Osteocyte (in vitro differentiated cells): ENCODE data around the gene PDCD11. TPM values are rescaled to one million over a fixed set of nuclear protein-coding genes. Genes with fewer than 3 reads are reported as not detected.
"Not testable (repeated sequence)": the region's sequence is repeated elsewhere in the genome, so short reads cannot be mapped to it uniquely, and the experiment has no call there.

Experiments
- DNase-seq: peaks from one replicate; pipeline ENCODE4 v3.0.0; 2021; ENCODE audit warnings: mixed read lengths; ENCODE audit not compliant: unreplicated experiment; ENCODE audit errors: extremely low spot score
- H3K27ac Mint-ChIP-seq: one replicate; pipeline ENCODE4 v1.8.0; 2021; ENCODE audit warnings: mild to moderate bottlenecking, mixed read lengths; ENCODE audit not compliant: unreplicated experiment
- H3K27me3 Mint-ChIP-seq: one replicate; pipeline ENCODE4 v1.8.0; 2021; ENCODE audit warnings: mixed read lengths; ENCODE audit not compliant: unreplicated experiment
- H3K36me3 Mint-ChIP-seq: one replicate; pipeline ENCODE4 v1.8.0; 2021; ENCODE audit warnings: mixed read lengths; ENCODE audit not compliant: unreplicated experiment
- H3K4me1 Mint-ChIP-seq: one replicate; pipeline ENCODE4 v1.8.0; 2021; ENCODE audit warnings: mixed read lengths; ENCODE audit not compliant: unreplicated experiment
- H3K4me3 Mint-ChIP-seq: one replicate; pipeline ENCODE4 v1.8.0; 2021; ENCODE audit warnings: mild to moderate bottlenecking, moderate library complexity, mixed read lengths; ENCODE audit not compliant: unreplicated experiment
- H3K9me3 Mint-ChIP-seq: one replicate; pipeline ENCODE4 v1.8.0; 2021; ENCODE audit warnings: mixed read lengths; ENCODE audit not compliant: unreplicated experiment
- CTCF ChIP-seq: fragments of 200-600 bp; sonication (generic); IDR thresholded peaks from 2 replicates; pipeline ENCODE4 v1.5.0; 2021; ENCODE audit warnings: antibody characterized with exemption, mild to moderate bottlenecking, moderate library complexity
- total RNA-seq: library from RNA; stranded (reverse); gene quantifications from 2 replicates; pipeline ENCODE4 v1.2.1, GENCODE V29; 2021

Gene PDCD11
- total RNA-seq, 1 donor from 2014 or later, result 32.6 TPM

DNA sequence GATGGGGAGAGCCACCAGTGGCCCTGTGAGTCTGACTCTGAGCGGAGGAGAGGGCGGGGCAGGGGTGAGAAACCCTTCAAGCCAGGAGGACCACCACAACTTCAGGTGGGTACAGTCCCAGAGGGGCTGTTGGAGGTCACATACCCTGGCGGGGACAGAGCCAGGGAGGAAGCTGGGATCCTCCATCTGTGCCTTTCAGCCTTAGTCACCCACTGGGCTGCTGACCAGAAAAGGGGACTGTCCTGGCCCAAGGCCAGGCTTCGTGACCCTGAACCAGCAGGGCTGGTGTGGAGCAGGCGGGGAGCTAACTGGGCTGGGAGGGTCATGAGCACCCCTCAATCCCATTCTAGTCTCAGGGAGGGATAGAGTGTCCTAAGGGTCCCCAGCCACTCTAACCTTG lies 84.1 kb downstream of the PDCD11 start:
- no peak overlapping the region for H3K27ac Mint-ChIP-seq
- H3K36me3 Mint-ChIP-seq, result no peaks in the 10 kb centered on the region
- DNase-seq, result no peak
- peaks cover 10% of the 10 kb centered on the region for H3K4me1 Mint-ChIP-seq
- no peak for TF ChIP-seq CTCF
- no peak overlapping the region for H3K4me3 Mint-ChIP-seq
- H3K27me3 Mint-ChIP-seq, result no peaks in the 10 kb centered on the region
- H3K9me3 Mint-ChIP-seq, result no peaks in the 10 kb centered on the region

GRCh38 chr10:103481974-103482531 lies 85.6 kb downstream of the PDCD11 start:
- peak; percentile 76 for TF ChIP-seq CTCF
- no peaks in the 10 kb centered on the region for H3K9me3 Mint-ChIP-seq

DNA sequence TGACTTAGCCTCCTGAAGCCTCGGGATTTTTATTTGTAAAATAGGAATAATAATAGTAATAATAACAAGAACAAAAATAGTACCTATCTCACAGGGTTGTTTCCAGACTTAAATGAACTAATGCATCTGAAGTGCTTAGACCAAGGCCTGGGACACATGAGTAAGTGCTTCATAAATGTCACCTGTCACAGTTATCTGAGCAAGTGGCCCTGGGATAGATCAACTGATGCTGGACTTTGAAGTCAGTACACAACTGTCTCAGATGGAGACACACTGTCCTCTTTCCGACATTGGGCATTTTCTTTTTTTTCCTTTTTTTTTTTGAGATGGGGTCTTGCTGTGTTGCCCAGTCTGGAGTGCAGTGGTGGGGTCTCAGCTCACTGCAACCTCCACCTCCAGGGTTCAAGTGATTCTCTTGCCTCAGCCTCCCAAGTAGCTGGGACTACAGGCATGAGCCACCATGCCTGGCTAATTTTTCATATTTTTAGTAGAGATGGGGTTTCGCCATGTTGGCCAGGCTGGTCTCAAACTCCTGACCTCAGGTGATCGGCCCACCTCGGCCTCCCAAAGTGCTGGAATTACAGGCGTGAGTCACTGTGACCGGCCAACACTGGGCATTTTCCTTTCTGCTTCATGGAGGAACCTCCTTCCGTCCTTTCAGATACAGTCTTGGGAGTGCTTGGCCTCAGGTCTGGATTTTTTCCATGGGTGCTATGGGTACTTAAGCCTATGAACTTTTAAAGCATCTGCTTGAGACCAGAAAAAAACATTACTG lies 90.4 kb downstream of the PDCD11 start:
- not testable (repeated sequence) for H3K27ac Mint-ChIP-seq, H3K36me3 Mint-ChIP-seq, H3K4me1 Mint-ChIP-seq, H3K4me3 Mint-ChIP-seq, H3K9me3 Mint-ChIP-seq, DNase-seq, H3K27me3 Mint-ChIP-seq

More at GRCh38 chr10:103481974-103482531, 85.6 kb downstream of the PDCD11 start:
- Mint-ChIP-seq H3K36me3 (no peaks in the 10 kb centered on the region), H3K4me1 (peaks cover 10% of the 10 kb centered on the region), H3K27me3 (no peaks in the 10 kb centered on the region), H3K27ac (no peak overlapping the region), H3K4me3 (no peak overlapping the region)
- no peak for DNase-seq

GRCh38 chr10:103487410-103487708 lies 90.9 kb downstream of the PDCD11 start:
- Mint-ChIP-seq H3K9me3 (no peaks in the 10 kb centered on the region), H3K27ac (no peak overlapping the region), H3K27me3 (no peaks in the 10 kb centered on the region), H3K4me3 (no peak overlapping the region), H3K36me3 (no peaks in the 10 kb centered on the region), H3K4me1 (peaks cover 15% of the 10 kb centered on the region)
- no peak for DNase-seq
- TF ChIP-seq CTCF, result no peak

DNA sequence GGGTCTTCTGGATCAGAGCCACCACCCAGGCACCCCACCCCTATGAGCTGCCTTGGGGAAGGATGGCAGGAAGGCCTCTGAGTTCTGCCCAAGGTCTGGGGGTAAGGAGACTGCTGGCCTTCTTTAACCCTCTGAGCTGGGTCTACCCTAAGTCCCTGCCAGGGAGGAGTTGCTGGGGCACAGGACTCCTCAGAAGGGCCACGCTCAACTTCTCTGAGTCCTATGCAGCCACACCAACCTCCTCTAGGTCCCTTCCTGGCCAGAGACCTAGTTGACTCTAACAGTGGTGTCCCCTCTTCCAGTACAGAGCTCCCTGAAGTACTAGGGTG lies 94.5 kb downstream of the PDCD11 start:
- Mint-ChIP-seq H3K27ac (no peak overlapping the region), H3K36me3 (no peaks in the 10 kb centered on the region), H3K9me3 (no peaks in the 10 kb centered on the region), H3K4me1 (peaks cover 31% of the 10 kb centered on the region), H3K27me3 (peaks cover 9% of the 10 kb centered on the region), H3K4me3 (no peak overlapping the region)
- no peak for TF ChIP-seq CTCF
- DNase-seq, result no peak
